ENCODE measurements around the gene NALCN.

The NALCN gene

DNA sequence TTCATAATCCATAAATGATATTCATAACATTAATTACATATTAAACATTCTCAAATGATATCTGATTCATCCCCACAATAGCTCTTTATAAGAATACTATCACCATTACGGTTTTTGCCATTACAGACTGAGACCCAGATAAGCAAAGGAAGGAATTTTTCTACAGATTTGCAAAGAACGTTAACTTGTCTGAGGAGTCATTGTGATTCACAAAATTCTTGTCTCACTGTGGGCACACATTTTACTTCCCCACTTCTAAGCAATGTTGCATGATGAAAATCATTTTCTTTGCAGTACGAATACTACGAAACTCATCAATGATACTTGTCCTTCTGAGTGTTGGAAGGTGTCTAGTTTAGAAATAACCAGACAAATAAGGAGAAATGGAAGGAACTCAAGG lies 70.1 kb downstream of the NALCN start:
- no peak overlapping the region for H3K9ac ChIP-seq (ENCODE audit: low read depth, low read length)
- no peaks in the 10 kb centered on the region for H3K27me3 ChIP-seq (ENCODE audit: insufficient read depth, low read length, poor library complexity)
- H4K20me1 ChIP-seq (ENCODE audit: insufficient read depth, low read length) = no peaks in the 10 kb centered on the region
- no peaks in the 10 kb centered on the region for H3K4me1 ChIP-seq (ENCODE audit: insufficient read depth, low read length)
- no peaks in the 10 kb centered on the region for H3K79me2 ChIP-seq (ENCODE audit: insufficient read depth, low read length)
- no peak overlapping the region for H3K4me2 ChIP-seq (ENCODE audit: insufficient read depth, low read length)
- no peaks in the 10 kb centered on the region for H3K36me3 ChIP-seq (ENCODE audit: insufficient read depth, low read length)
- H3K27ac ChIP-seq (ENCODE audit: low read length) = no peak overlapping the region
- H2AFZ ChIP-seq (ENCODE audit: low read depth, low read length) = no peak overlapping the region
- no peaks in the 10 kb centered on the region for H3K9me3 ChIP-seq (ENCODE audit: insufficient read depth, low read length, severe bottlenecking)
- TF ChIP-seq, protein P1, sequence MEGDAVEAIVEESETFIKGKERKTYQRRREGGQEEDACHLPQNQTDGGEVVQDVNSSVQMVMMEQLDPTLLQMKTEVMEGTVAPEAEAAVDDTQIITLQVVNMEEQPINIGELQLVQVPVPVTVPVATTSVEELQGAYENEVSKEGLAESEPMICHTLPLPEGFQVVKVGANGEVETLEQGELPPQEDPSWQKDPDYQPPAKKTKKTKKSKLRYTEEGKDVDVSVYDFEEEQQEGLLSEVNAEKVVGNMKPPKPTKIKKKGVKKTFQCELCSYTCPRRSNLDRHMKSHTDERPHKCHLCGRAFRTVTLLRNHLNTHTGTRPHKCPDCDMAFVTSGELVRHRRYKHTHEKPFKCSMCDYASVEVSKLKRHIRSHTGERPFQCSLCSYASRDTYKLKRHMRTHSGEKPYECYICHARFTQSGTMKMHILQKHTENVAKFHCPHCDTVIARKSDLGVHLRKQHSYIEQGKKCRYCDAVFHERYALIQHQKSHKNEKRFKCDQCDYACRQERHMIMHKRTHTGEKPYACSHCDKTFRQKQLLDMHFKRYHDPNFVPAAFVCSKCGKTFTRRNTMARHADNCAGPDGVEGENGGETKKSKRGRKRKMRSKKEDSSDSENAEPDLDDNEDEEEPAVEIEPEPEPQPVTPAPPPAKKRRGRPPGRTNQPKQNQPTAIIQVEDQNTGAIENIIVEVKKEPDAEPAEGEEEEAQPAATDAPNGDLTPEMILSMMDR (IDR thresholded peaks at IDR 0.05; ENCODE audit: borderline replicate concordance, extremely low read depth, low read length, poor library complexity, severe bottlenecking) = no peak
- TF ChIP-seq EZH2 (IDR thresholded peaks at IDR 0.05; ENCODE audit: borderline replicate concordance, low read depth, low read length, severe bottlenecking) = no peak
- ATAC-seq (ENCODE audit: insufficient read depth, low read depth) (no peak), DNase-seq (no peak)
- no peak overlapping the region for H3K4me3 ChIP-seq (ENCODE audit: low read depth in 1 of 2, low read length in 2 of 2)

DNA sequence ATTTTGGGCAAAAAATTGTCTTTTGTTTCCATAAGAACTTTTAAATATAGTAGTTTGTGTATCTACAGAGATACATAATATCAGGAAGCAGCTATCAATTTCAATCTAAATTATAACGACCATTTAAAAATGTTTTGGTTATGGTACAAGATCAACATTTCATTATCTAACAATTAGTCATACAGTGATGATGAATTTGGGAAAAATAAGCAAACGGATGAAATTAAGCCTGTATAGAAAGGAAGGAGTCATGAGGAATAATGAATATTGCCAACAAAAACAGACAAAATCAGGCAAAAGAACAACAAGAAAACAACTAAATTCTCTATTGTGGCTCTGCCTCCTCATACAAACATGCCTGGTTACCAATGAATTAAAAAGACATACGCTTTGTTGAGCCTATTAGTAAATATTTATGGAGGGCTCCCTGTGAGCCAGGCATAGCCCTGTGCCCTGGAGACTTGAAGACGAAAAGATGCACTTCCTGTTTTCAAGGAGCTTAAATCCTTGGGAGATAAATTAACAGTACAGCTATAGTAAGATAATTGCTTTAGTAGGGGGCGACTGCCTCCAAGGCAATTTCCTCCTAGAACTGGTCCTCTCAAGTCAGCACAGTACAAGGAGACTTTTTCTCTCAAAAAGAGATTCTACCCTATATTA lies 73.0 kb downstream of the NALCN start:
- H4K20me1 ChIP-seq (ENCODE audit: insufficient read depth, low read length) = no peaks in the 10 kb centered on the region
- no peak for ATAC-seq (ENCODE audit: insufficient read depth, low read depth)
- no peaks in the 10 kb centered on the region for H3K79me2 ChIP-seq (ENCODE audit: insufficient read depth, low read length)
- H3K4me3 ChIP-seq (ENCODE audit: low read depth in 1 of 2, low read length in 2 of 2) = no peak overlapping the region
- TF ChIP-seq, protein P1 (IDR thresholded peaks at IDR 0.05; ENCODE audit: borderline replicate concordance, extremely low read depth, low read length, poor library complexity, severe bottlenecking) = no peak
- no peaks in the 10 kb centered on the region for H3K9me3 ChIP-seq (ENCODE audit: insufficient read depth, low read length, severe bottlenecking)
- H3K27me3 ChIP-seq (ENCODE audit: insufficient read depth, low read length, poor library complexity) = no peaks in the 10 kb centered on the region
- no peak for DNase-seq
- no peaks in the 10 kb centered on the region for H3K4me1 ChIP-seq (ENCODE audit: insufficient read depth, low read length)
- H3K27ac ChIP-seq (ENCODE audit: low read length) = no peak overlapping the region
- no peak overlapping the region for H2AFZ ChIP-seq (ENCODE audit: low read depth, low read length)
- H3K36me3 ChIP-seq (ENCODE audit: insufficient read depth, low read length) = no peaks in the 10 kb centered on the region
- no peak overlapping the region for H3K4me2 ChIP-seq (ENCODE audit: insufficient read depth, low read length)
- H3K9ac ChIP-seq (ENCODE audit: low read depth, low read length) = no peak overlapping the region

GRCh38 chr13:101341464-101341863 lies 74.8 kb downstream of the NALCN start:
- no peaks in the 10 kb centered on the region for H3K79me2 ChIP-seq (ENCODE audit: insufficient read depth, low read length)
- no peaks in the 10 kb centered on the region for H4K20me1 ChIP-seq (ENCODE audit: insufficient read depth, low read length)

More at GRCh38 chr13:101341464-101341863, 74.8 kb downstream of the NALCN start:
- Histone ChIP-seq H2AFZ (ENCODE audit: low read depth, low read length) (no peak overlapping the region), H3K27me3 (ENCODE audit: insufficient read depth, low read length, poor library complexity) (no peaks in the 10 kb centered on the region), H3K4me1 (ENCODE audit: insufficient read depth, low read length) (no peaks in the 10 kb centered on the region), H3K4me3 (ENCODE audit: low read depth in 1 of 2, low read length in 2 of 2) (no peak overlapping the region), H3K4me2 (ENCODE audit: insufficient read depth, low read length) (no peak overlapping the region), H3K9me3 (ENCODE audit: insufficient read depth, low read length, severe bottlenecking) (no peaks in the 10 kb centered on the region), H3K9ac (ENCODE audit: low read depth, low read length) (no peak overlapping the region), H3K27ac (ENCODE audit: low read length) (no peak overlapping the region), H3K36me3 (ENCODE audit: insufficient read depth, low read length) (no peaks in the 10 kb centered on the region)
- TF ChIP-seq, protein P1 (IDR thresholded peaks at IDR 0.05; ENCODE audit: borderline replicate concordance, extremely low read depth, low read length, poor library complexity, severe bottlenecking) = no peak
- TF ChIP-seq EZH2 (IDR thresholded peaks at IDR 0.05; ENCODE audit: borderline replicate concordance, low read depth, low read length, severe bottlenecking) = no peak
- ATAC-seq (ENCODE audit: insufficient read depth, low read depth) = no peak
- no peak for DNase-seq

Data from DND-41 (cell line).